Measurements from ENCODE around the gene SDK1. TPM values are rescaled to one million over a fixed set of nuclear protein-coding genes. Genes with fewer than 3 reads are reported as not detected.

SDK1 gene
- polyA plus RNA-seq, 2 of the 4 experiments (the other 2 are of a cell fraction) = 0.12 to 0.28 TPM

DNA sequence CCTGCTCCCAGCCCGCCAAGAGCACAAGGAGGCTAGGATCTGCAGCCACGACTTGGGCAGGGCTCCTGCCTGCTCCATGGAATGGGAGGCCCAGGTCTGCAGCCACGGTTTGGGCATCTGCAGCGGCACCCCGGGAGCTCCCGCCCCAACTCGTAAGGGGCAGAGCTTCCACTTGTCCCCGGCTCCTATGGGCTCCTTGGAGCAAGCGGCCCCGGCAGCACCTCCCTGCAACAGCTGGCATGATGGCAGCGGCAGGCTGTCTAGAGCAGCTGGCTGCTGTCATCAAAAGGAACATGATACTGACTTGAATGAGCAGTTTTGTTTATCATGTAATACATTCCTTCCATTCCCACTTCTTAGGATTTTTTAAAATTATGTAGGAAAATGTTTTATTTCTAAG, 697.0 kb downstream of the SDK1 start:
- CTCF ChIA-PET = interaction anchor here (0.6 to 1.4 kb wide), 3 partner anchors 73 to 95 kb away, joined by 3 to 4 read pairs (median 3); no protein-coding TSS in a partner anchor
- TF ChIP-seq RFX5 (IDR thresholded peaks at IDR 0.05) (no peak), BHLHE40 (IDR thresholded peaks at IDR 0.05; ENCODE audit: low read depth, low read length) (no peak), CEBPB (IDR thresholded peaks at IDR 0.05) (no peak), KDM1A (IDR thresholded peaks at IDR 0.05; ENCODE audit: low read depth) (no peak), PHF8 (IDR thresholded peaks at IDR 0.05; ENCODE audit: borderline replicate concordance, low read depth) (no peak), CBX8 (IDR thresholded peaks at IDR 0.05) (no peak), NFE2L2 (conservative IDR thresholded peaks at IDR 0.05; ENCODE audit: low read length) (no peak), CHD4 (IDR thresholded peaks at IDR 0.05; ENCODE audit: borderline replicate concordance) (no peak)
- TF ChIP-seq, protein P1, sequence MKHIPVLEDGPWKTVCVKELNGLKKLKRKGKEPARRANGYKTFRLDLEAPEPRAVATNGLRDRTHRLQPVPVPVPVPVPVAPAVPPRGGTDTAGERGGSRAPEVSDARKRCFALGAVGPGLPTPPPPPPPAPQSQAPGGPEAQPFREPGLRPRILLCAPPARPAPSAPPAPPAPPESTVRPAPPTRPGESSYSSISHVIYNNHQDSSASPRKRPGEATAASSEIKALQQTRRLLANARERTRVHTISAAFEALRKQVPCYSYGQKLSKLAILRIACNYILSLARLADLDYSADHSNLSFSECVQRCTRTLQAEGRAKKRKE (CRISPR knock-in tag; IDR thresholded peaks at IDR 0.05; ENCODE audit: low read depth) = no peak
- no peak overlapping the region for H3K4me3 ChIP-seq
- ATAC-seq = no peak
- FAIRE-seq = no peak
- POLR2A ChIA-PET = no interaction called here
- no peak overlapping the region for H3K27ac ChIP-seq
- 27% methylated on average over 11 of the region's 11 CpGs for WGBS (ENCODE audit: missing lambda C conversion rate)
- no peak overlapping the region for H3K4me2 ChIP-seq
- DNase-seq (ENCODE audit: low read depth in 1 of 2, low spot score in 1 of 2) = no peak
- H3K9me3 ChIP-seq = no peaks in the 10 kb centered on the region
- H3K4me1 ChIP-seq = no peaks in the 10 kb centered on the region

DNA sequence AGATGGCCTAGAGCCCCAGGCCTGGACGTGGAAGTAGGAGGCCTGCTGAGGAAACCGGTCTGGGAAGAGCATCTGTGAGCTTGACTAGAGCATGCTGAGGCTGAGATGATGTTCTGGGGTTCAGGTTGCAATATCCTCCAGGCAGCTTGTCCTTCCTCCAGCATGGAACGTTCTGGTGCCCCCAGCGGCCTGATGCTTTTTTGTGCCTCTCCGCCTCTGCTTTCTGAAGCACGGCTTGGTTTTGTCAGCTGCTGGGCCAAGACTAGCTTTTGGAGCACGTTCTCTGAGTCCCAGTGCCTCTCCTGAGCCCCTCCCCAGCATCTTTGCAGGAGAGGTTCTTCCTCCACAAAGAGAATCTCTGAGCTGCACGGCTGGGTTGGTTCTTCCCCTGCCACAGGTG, 699.1 kb downstream of the SDK1 start:
- H3K4me2 ChIP-seq = no peak overlapping the region
- no peak overlapping the region for H3K4me3 ChIP-seq
- H3K9me3 ChIP-seq = no peaks in the 10 kb centered on the region
- CTCF ChIA-PET = interaction anchor here (0.8 to 1.5 kb wide), 3 partner anchors 9 to 104 kb away, joined by 3 to 4 read pairs (median 3); no protein-coding TSS in a partner anchor
- DNase-seq (ENCODE audit: low read depth in 1 of 2, low spot score in 1 of 2) (peak in 1 of 2 experiments; percentile 8), FAIRE-seq (no peak), ATAC-seq (peak in 1 of 2 experiments; percentile 36; a peak in 1 of 6 replicates)
- POLR2A ChIA-PET = no interaction called here
- WGBS (ENCODE audit: missing lambda C conversion rate) = 27% methylated on average over 8 of the region's 8 CpGs
- H3K4me1 ChIP-seq = no peaks in the 10 kb centered on the region
- H3K27ac ChIP-seq = no peak overlapping the region
- TF ChIP-seq ZC3H11A (IDR thresholded peaks at IDR 0.05) (no peak), HOXB13 (CRISPR knock-in tag; IDR thresholded peaks at IDR 0.05; ENCODE audit: low read depth) (no peak), POLR2AphosphoS2 (conservative IDR thresholded peaks at IDR 0.05; ENCODE audit: low read length) (no peak), EHMT2 (IDR thresholded peaks at IDR 0.05; ENCODE audit: low read depth) (no peak), SREBF2 (IDR thresholded peaks at IDR 0.05) (no peak), GATA3 (IDR thresholded peaks at IDR 0.05; ENCODE audit: borderline replicate concordance) (no peak), EHF (CRISPR knock-in tag; IDR thresholded peaks at IDR 0.05) (no peak), HDAC2 (IDR thresholded peaks at IDR 0.05) (no peak), CHD2 (IDR thresholded peaks at IDR 0.05; ENCODE audit: low read length, partially characterized antibody) (no peak), CHD4 (IDR thresholded peaks at IDR 0.05; ENCODE audit: borderline replicate concordance) (no peak), ZSCAN20 (CRISPR knock-in tag; IDR thresholded peaks at IDR 0.05) (no peak), PHF8 (IDR thresholded peaks at IDR 0.05; ENCODE audit: borderline replicate concordance, low read depth) (no peak), RAD21 (conservative IDR thresholded peaks at IDR 0.05 in 1 of 2, IDR thresholded peaks at IDR 0.05 in 1 of 2) (no peak)
- TF ChIP-seq, protein P2, sequence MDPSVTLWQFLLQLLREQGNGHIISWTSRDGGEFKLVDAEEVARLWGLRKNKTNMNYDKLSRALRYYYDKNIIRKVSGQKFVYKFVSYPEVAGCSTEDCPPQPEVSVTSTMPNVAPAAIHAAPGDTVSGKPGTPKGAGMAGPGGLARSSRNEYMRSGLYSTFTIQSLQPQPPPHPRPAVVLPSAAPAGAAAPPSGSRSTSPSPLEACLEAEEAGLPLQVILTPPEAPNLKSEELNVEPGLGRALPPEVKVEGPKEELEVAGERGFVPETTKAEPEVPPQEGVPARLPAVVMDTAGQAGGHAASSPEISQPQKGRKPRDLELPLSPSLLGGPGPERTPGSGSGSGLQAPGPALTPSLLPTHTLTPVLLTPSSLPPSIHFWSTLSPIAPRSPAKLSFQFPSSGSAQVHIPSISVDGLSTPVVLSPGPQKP (IDR thresholded peaks at IDR 0.05; ENCODE audit: low read depth, low read length) = no peak
- TF ChIP-seq, protein P1 (CRISPR knock-in tag; IDR thresholded peaks at IDR 0.05; ENCODE audit: low read depth) = no peak
- TF ChIP-seq, protein P3, sequence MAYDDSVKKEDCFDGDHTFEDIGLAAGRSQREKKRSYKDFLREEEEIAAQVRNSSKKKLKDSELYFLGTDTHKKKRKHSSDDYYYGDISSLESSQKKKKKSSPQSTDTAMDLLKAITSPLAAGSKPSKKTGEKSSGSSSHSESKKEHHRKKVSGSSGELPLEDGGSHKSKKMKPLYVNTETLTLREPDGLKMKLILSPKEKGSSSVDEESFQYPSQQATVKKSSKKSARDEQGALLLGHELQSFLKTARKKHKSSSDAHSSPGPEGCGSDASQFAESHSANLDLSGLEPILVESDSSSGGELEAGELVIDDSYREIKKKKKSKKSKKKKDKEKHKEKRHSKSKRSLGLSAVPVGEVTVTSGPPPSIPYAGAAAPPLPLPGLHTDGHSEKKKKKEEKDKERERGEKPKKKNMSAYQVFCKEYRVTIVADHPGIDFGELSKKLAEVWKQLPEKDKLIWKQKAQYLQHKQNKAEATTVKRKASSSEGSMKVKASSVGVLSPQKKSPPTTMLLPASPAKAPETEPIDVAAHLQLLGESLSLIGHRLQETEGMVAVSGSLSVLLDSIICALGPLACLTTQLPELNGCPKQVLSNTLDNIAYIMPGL (CRISPR knock-in tag; IDR thresholded peaks at IDR 0.05; ENCODE audit: borderline replicate concordance) = no peak
- TF ChIP-seq, protein P4, sequence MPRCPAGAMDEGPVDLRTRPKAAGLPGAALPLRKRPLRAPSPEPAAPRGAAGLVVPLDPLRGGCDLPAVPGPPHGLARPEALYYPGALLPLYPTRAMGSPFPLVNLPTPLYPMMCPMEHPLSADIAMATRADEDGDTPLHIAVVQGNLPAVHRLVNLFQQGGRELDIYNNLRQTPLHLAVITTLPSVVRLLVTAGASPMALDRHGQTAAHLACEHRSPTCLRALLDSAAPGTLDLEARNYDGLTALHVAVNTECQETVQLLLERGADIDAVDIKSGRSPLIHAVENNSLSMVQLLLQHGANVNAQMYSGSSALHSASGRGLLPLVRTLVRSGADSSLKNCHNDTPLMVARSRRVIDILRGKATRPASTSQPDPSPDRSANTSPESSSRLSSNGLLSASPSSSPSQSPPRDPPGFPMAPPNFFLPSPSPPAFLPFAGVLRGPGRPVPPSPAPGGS (IDR thresholded peaks at IDR 0.05) = no peak

Measured in A549 (cell line).